ENCODE results near the gene PACSIN2. TPM values are rescaled to one million over a fixed set of nuclear protein-coding genes. Genes with fewer than 3 reads are reported as not detected.

Gene PACSIN2, protein sequence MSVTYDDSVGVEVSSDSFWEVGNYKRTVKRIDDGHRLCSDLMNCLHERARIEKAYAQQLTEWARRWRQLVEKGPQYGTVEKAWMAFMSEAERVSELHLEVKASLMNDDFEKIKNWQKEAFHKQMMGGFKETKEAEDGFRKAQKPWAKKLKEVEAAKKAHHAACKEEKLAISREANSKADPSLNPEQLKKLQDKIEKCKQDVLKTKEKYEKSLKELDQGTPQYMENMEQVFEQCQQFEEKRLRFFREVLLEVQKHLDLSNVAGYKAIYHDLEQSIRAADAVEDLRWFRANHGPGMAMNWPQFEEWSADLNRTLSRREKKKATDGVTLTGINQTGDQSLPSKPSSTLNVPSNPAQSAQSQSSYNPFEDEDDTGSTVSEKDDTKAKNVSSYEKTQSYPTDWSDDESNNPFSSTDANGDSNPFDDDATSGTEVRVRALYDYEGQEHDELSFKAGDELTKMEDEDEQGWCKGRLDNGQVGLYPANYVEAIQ
- 53.5 TPM for polyA plus RNA-seq (2013, experiment 1 of 4)
- 52.4 TPM for polyA plus RNA-seq (2013, experiment 2 of 4)
- 43.9 TPM for polyA plus RNA-seq (2013, experiment 3 of 4)
- polyA plus RNA-seq (2013, experiment 4 of 4) = 48.3 TPM

DNA sequence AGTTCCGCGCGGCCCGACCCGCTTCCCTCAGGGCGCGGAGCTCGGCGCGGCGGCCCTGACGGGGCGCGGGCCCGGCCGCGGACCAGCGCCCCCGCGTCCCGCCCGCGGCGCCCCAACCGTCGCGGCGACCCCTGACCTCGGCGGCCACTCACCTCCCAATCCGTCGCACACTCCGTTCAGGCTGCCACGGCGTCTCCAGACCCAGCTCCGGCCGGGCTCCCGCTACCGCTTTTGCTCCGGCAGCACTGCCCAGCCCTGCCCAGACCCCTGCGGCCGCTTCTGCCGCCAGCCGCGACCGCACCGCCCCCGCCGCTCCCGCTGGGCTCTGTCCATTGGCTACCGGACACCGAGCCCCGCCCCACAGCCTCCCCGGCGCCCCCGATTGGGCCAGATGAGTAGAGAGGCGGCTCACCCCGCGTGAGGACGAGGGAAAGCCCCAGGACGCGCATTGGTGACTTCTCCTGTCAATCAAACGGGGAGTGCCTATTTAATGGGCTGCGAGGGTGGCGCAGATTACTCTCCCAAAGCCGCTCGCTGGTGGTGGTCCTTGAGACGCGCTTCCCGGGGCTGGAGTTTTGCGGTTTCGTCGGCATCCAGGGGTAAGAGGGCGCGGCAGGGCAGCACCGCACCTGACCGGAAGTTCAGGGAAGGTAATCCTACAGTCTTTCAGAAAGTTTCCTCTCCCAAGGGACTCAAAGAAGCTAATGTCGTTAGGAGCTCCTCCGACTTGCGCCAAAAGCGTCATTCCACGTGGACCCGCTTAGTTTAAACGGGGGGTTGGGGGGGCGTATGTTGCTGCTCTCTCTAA is at the start of gene PACSIN2:
PACSIN2 (minus strand) TSS at position 281 of the 808 bp plus-strand sequence. CDS start 103,069 bp downstream, outside the sequence.
- Histone ChIP-seq H3K9me3 (ENCODE audit: control insufficient read depth, low read length) (no peaks in the 10 kb centered on the region), H3K4me3 (ENCODE audit: insufficient read depth, low read depth, low read length) (peak within 1 kb of the TSS; percentile 76), H3K4me1 (ENCODE audit: control insufficient read depth, insufficient read depth, low read length) (peaks cover 13% of the 10 kb centered on the region), H3K36me3 (ENCODE audit: control insufficient read depth, insufficient read depth, low read length) (no peaks in the 10 kb centered on the region), H3K27ac (ENCODE audit: insufficient read depth, low read depth, low read length, poor library complexity, severe bottlenecking) (peak within 1 kb of the TSS; percentile 74), H3K27me3 (ENCODE audit: control insufficient read depth, insufficient read depth, low read length, poor library complexity, severe bottlenecking) (peaks cover 12% of the 10 kb centered on the region)
- WGBS, 2 experiments = 0 to 1% methylated on average over 84 to 85 of the region's 85 CpGs

GRCh38 chr22:43060183-43060582 is 45.2 kb upstream of the PACSIN2 start:
- peaks cover 6% of the 10 kb centered on the region for H3K36me3 ChIP-seq (ENCODE audit: control insufficient read depth, insufficient read depth, low read length)
- WGBS, 2 experiments = 33 to 44% methylated on average over 5 of the region's 5 CpGs
- H3K27me3 ChIP-seq (ENCODE audit: control insufficient read depth, insufficient read depth, low read length, poor library complexity, severe bottlenecking) = no peaks in the 10 kb centered on the region
- H3K4me1 ChIP-seq (ENCODE audit: control insufficient read depth, insufficient read depth, low read length) = no peaks in the 10 kb centered on the region
- no peak overlapping the region for H3K4me3 ChIP-seq (ENCODE audit: insufficient read depth, low read depth, low read length)
- H3K27ac ChIP-seq (ENCODE audit: insufficient read depth, low read depth, low read length, poor library complexity, severe bottlenecking) = no peak overlapping the region
- H3K9me3 ChIP-seq (ENCODE audit: control insufficient read depth, low read length) = no peaks in the 10 kb centered on the region

DNA sequence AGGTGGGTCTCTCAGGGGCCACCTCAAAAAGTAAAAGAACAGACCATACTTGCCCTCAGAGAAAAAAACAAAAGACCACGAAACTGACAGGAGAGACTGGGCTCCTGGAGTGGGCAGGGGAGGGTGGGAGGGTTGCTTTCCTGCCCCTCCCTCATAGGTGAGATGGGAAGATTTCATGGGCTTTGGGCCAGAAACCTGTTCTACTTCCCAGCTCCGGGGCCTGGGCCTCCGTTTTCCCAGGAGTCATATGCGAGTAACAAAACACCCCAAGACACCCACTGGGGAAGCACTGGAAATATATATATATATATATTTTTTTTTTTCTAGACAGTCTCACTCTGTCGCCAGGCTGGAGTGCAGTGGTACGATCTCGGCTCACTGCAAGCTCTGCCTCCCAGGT is 42.7 kb upstream of the PACSIN2 start:
- Histone ChIP-seq H3K36me3 (ENCODE audit: control insufficient read depth, insufficient read depth, low read length) (no peaks in the 10 kb centered on the region), H3K4me1 (ENCODE audit: control insufficient read depth, insufficient read depth, low read length) (no peaks in the 10 kb centered on the region), H3K9me3 (ENCODE audit: control insufficient read depth, low read length) (no peaks in the 10 kb centered on the region), H3K4me3 (ENCODE audit: insufficient read depth, low read depth, low read length) (no peak overlapping the region), H3K27ac (ENCODE audit: insufficient read depth, low read depth, low read length, poor library complexity, severe bottlenecking) (no peak overlapping the region), H3K27me3 (ENCODE audit: control insufficient read depth, insufficient read depth, low read length, poor library complexity, severe bottlenecking) (no peaks in the 10 kb centered on the region)
- WGBS, 2 experiments = 87 to 99% methylated on average over 4 to 6 of the region's 7 CpGs

GRCh38 chr22:43053176-43053575 is 38.2 kb upstream of the PACSIN2 start:
- Histone ChIP-seq H3K27me3 (ENCODE audit: control insufficient read depth, insufficient read depth, low read length, poor library complexity, severe bottlenecking) (no peaks in the 10 kb centered on the region), H3K4me1 (ENCODE audit: control insufficient read depth, insufficient read depth, low read length) (no peaks in the 10 kb centered on the region), H3K27ac (ENCODE audit: insufficient read depth, low read depth, low read length, poor library complexity, severe bottlenecking) (no peak overlapping the region), H3K36me3 (ENCODE audit: control insufficient read depth, insufficient read depth, low read length) (no peaks in the 10 kb centered on the region), H3K9me3 (ENCODE audit: control insufficient read depth, low read length) (no peaks in the 10 kb centered on the region), H3K4me3 (ENCODE audit: insufficient read depth, low read depth, low read length) (no peak overlapping the region)
- 91 to 92% methylated on average over 7 of the region's 7 CpGs for WGBS, 2 experiments

DNA sequence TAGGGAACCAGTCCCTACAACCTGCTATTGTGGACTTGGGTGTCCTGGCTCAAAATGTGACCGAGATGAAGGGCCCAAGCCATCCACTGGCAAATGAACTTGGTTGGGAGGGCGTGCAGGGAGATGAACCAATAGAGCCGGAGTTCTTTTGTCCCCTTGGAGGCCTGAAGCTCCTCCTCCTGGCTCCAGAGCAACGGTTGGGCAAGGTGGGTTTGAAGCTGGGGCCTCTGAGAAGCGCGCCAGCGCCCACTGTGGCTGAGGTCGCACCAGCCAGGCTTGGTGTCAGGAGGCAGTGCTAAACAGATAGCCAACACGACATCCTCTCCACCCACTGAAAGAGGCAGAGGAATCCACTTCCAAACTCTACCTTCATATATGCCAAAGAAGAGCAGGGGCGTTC is 36.0 kb upstream of the PACSIN2 start:
- Histone ChIP-seq H3K27me3 (ENCODE audit: control insufficient read depth, insufficient read depth, low read length, poor library complexity, severe bottlenecking) (no peaks in the 10 kb centered on the region), H3K4me1 (ENCODE audit: control insufficient read depth, insufficient read depth, low read length) (no peaks in the 10 kb centered on the region), H3K27ac (ENCODE audit: insufficient read depth, low read depth, low read length, poor library complexity, severe bottlenecking) (no peak overlapping the region), H3K4me3 (ENCODE audit: insufficient read depth, low read depth, low read length) (no peak overlapping the region), H3K9me3 (ENCODE audit: control insufficient read depth, low read length) (no peaks in the 10 kb centered on the region), H3K36me3 (ENCODE audit: control insufficient read depth, insufficient read depth, low read length) (no peaks in the 10 kb centered on the region)
- 74 to 76% methylated on average over 10 of the region's 10 CpGs for WGBS, 2 experiments

DNA sequence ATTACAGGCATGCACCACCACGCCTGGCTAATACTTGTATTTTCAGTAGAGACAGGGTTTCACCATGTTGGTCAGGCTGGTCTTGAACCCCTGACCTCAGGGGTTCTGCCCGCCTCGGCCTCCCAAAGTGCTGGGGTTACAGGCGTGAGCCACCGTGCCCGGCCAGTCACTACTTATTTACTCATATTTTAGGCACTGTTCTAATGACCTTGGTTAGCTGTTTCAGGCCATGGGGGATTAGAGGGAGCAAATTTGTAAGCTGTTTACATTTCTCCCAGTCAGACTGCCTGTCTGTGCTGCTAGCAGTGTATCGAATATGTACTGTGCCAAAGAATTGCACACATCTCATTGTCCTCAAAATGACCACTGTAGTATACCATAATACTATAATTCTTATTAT is 32.7 kb upstream of the PACSIN2 start:
- no peaks in the 10 kb centered on the region for H3K27me3 ChIP-seq (ENCODE audit: control insufficient read depth, insufficient read depth, low read length, poor library complexity, severe bottlenecking)
- whole genome bisulfite sequencing, 2 experiments = 94 to 97% methylated on average over 7 of the region's 7 CpGs
- H3K36me3 ChIP-seq (ENCODE audit: control insufficient read depth, insufficient read depth, low read length) = no peaks in the 10 kb centered on the region
- H3K9me3 ChIP-seq (ENCODE audit: control insufficient read depth, low read length) = no peaks in the 10 kb centered on the region
- no peak overlapping the region for H3K4me3 ChIP-seq (ENCODE audit: insufficient read depth, low read depth, low read length)
- peaks cover 1% of the 10 kb centered on the region for H3K4me1 ChIP-seq (ENCODE audit: control insufficient read depth, insufficient read depth, low read length)
- no peak overlapping the region for H3K27ac ChIP-seq (ENCODE audit: insufficient read depth, low read depth, low read length, poor library complexity, severe bottlenecking)

- Histone ChIP-seq H3K27me3 (ENCODE audit: control insufficient read depth, insufficient read depth, low read length, poor library complexity, severe bottlenecking) (no peaks in the 10 kb centered on the region), H3K27ac (ENCODE audit: insufficient read depth, low read depth, low read length, poor library complexity, severe bottlenecking) (no peak overlapping the region), H3K4me1 (ENCODE audit: control insufficient read depth, insufficient read depth, low read length) (peaks cover 5% of the 10 kb centered on the region), H3K36me3 (ENCODE audit: control insufficient read depth, insufficient read depth, low read length) (no peaks in the 10 kb centered on the region), H3K4me3 (ENCODE audit: insufficient read depth, low read depth, low read length) (no peak overlapping the region), H3K9me3 (ENCODE audit: control insufficient read depth, low read length) (no peaks in the 10 kb centered on the region)
- 92 to 94% methylated on average over 8 to 10 of the region's 10 CpGs for WGBS, 2 experiments
Measured at GRCh38 chr22:43044290-43044712, 29.4 kb upstream of the PACSIN2 start.

DNA sequence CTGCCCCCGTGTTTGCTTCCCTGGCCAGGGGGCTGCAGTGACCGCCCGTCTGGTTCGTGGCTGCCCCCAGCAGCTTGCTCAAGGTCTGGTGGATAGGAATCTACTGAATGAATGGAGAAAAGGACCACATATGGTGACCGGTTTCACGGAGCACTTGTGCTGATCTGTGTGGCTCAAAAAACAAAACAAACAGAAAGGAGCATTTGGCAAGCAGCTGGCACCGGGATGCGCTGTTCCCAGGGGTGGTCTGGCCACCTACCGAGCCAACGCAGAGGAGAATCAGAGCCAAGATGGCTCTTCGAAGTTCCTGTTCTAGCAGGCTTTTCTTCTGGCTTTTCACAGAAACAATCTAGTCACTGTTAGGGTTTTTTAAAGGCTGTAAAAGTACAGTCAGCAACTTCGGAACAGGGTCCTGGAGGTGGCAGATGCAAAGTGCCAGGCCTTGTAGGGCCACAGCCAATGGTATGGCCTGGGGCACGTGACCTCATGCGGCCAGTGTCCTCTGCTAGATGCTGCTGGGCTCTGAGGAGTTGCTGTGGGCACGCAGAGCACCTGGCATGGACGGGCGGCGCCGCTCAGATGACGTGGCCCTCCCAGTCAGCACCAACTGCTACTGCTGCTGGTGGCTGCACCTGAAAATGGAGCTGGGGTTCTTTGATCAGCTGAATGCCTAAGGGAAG is 27.3 kb upstream of the PACSIN2 start:
- WGBS, 2 experiments = 79 to 81% methylated on average over 20 of the region's 20 CpGs
- Histone ChIP-seq H3K36me3 (ENCODE audit: control insufficient read depth, insufficient read depth, low read length) (no peaks in the 10 kb centered on the region), H3K9me3 (ENCODE audit: control insufficient read depth, low read length) (no peaks in the 10 kb centered on the region), H3K27me3 (ENCODE audit: control insufficient read depth, insufficient read depth, low read length, poor library complexity, severe bottlenecking) (no peaks in the 10 kb centered on the region), H3K4me1 (ENCODE audit: control insufficient read depth, insufficient read depth, low read length) (peaks cover 5% of the 10 kb centered on the region), H3K4me3 (ENCODE audit: insufficient read depth, low read depth, low read length) (no peak overlapping the region), H3K27ac (ENCODE audit: insufficient read depth, low read depth, low read length, poor library complexity, severe bottlenecking) (no peak overlapping the region)

GRCh38 chr22:43039800-43040199 is 24.9 kb upstream of the PACSIN2 start:
- H3K27me3 ChIP-seq (ENCODE audit: control insufficient read depth, insufficient read depth, low read length, poor library complexity, severe bottlenecking) = no peaks in the 10 kb centered on the region
- no peaks in the 10 kb centered on the region for H3K36me3 ChIP-seq (ENCODE audit: control insufficient read depth, insufficient read depth, low read length)
- no peak overlapping the region for H3K27ac ChIP-seq (ENCODE audit: insufficient read depth, low read depth, low read length, poor library complexity, severe bottlenecking)
- no peaks in the 10 kb centered on the region for H3K9me3 ChIP-seq (ENCODE audit: control insufficient read depth, low read length)
- WGBS, 2 experiments = 83 to 86% methylated on average over 13 of the region's 13 CpGs
- H3K4me3 ChIP-seq (ENCODE audit: insufficient read depth, low read depth, low read length) = no peak overlapping the region
- peaks cover 5% of the 10 kb centered on the region for H3K4me1 ChIP-seq (ENCODE audit: control insufficient read depth, insufficient read depth, low read length)

Measured in ectodermal cell (in vitro differentiated cells).